ENCODE measurements around the gene MAP4K4.

DNA sequence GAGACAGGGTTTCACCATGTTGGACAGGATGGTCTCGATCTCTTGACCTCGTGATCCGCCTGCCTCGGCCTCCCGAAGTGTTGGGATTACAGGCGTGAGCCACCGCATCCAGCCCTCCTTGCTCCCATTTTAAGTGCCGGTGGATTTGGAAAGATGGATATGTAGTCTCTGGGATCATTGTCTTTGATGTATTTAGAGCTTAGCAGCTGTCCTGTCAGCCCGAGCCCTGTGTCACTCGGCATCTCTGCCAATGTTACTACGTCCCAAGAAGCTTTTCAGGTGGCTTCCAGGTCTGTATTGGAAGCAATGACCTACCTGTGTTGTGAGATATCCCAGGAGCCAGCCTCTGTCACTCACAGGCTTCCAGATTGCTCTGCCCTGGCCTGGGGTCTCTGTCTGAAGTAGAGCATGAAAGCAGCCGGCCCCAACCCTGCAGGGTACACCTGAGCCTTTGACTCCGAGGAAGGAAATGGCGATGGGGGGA is 35.3 kb downstream of the MAP4K4 start:
- TF ChIP-seq EZH2phosphoT487 (IDR thresholded peaks at IDR 0.05; ENCODE audit: insufficient read depth, low read depth) (no peak), EZH2 (IDR thresholded peaks at IDR 0.05; ENCODE audit: insufficient read depth, poor library complexity, severe bottlenecking) (no peak)

All from GM23248 (cell line).